AG04449 (cell line): ENCODE results near the gene C17orf107.
"Not testable (repeated sequence)": the region's sequence is repeated elsewhere in the genome, so short reads cannot be mapped to it uniquely, and the experiment has no call there.

ENCODE experiments used
- CTCF ChIA-PET: fragments of 350-600 bp; formaldehyde crosslinking; extraction: SDS; loops from one replicate; lab custom pipeline; 2021; ENCODE audit warnings: antibody characterized with exemption; lab: Yijun Ruan, JAX
- POLR2A ChIA-PET: fragments of 400-600, 350-600 bp; formaldehyde crosslinking; extraction: SDS; loops from one replicate; lab custom pipeline; 2020; ENCODE audit warnings: antibody characterized with exemption, inconsistent platforms; lab: Yijun Ruan, JAX
- DNase-seq: peaks from one replicate; pipeline ENCODE4 v3.0.0-alpha.2; 2010; ENCODE audit warnings: low read depth, low spot score
- H3K4me3 ChIP-seq: 2 replicates; pipeline ENCODE4 v1.5.1; 2011; ENCODE audit warnings: low read depth, mild to moderate bottlenecking, control low read depth, low read length
- CTCF ChIP-seq: IDR thresholded peaks from one replicate; pipeline ENCODE4 v1.5.1; 2011; ENCODE audit warnings: mild to moderate bottlenecking, moderate library complexity, low read length, control low read depth, inconsistent platforms; ENCODE audit not compliant: insufficient read depth; ENCODE audit errors: missing control alignments

C17orf107 gene

GRCh38 chr17:4859816-4860625, 39.3 kb upstream of the C17orf107 start:
- no peak for TF ChIP-seq CTCF
- ChIA-PET CTCF (interaction anchor here (1.0 to 2.2 kb wide), 5 partner anchors 10 to 73 kb away, joined by 3 to 10 read pairs (median 5); partner anchors contain the start of gene GLTPD2), POLR2A (interaction anchor here (0.7 kb wide), 1 partner anchor 10 kb away, joined by 3 read pairs; no protein-coding TSS in a partner anchor)
- no peak overlapping the region for H3K4me3 ChIP-seq
- no peak for DNase-seq

- CTCF ChIA-PET: interaction anchor here (1.1 to 2.2 kb wide), 4 partner anchors 21 to 74 kb away, joined by 4 to 10 read pairs (median 6); partner anchors contain the start of gene GLTPD2
- no peak for DNase-seq
- no peak for TF ChIP-seq CTCF
- POLR2A ChIA-PET: no interaction called here
- H3K4me3 ChIP-seq: no peak overlapping the region
Measured at GRCh38 chr17:4860651-4861050, 38.7 kb upstream of the C17orf107 start.

GRCh38 chr17:4861052-4861451, 38.3 kb upstream of the C17orf107 start:
- no peak for DNase-seq
- no peak for TF ChIP-seq CTCF
- POLR2A ChIA-PET: no interaction called here
- no peak overlapping the region for H3K4me3 ChIP-seq
- CTCF ChIA-PET: interaction anchor here (1.1 to 2.2 kb wide), 4 partner anchors 21 to 74 kb away, joined by 4 to 10 read pairs (median 6); partner anchors contain the start of gene GLTPD2

GRCh38 chr17:4862720-4863119, 36.6 kb upstream of the C17orf107 start:
- CTCF ChIA-PET: interaction anchor here (1.0 to 1.4 kb wide), 3 partner anchors 18 to 72 kb away, joined by 4 to 5 read pairs (median 5); no protein-coding TSS in a partner anchor

GRCh38 chr17:4863321-4863720, 36.0 kb upstream of the C17orf107 start:
- no peak overlapping the region for H3K4me3 ChIP-seq
- TF ChIP-seq CTCF: no peak
- POLR2A ChIA-PET: no interaction called here
- DNase-seq: no peak
- CTCF ChIA-PET: interaction anchor here (1.0 to 1.4 kb wide), 3 partner anchors 18 to 73 kb away, joined by 4 to 5 read pairs (median 5); no protein-coding TSS in a partner anchor

More at GRCh38 chr17:4862720-4863119, 36.6 kb upstream of the C17orf107 start:
- no peak for TF ChIP-seq CTCF
- no peak overlapping the region for H3K4me3 ChIP-seq
- DNase-seq: no peak
- POLR2A ChIA-PET: no interaction called here

GRCh38 chr17:4867535-4867934, 31.8 kb upstream of the C17orf107 start:
- H3K4me3 ChIP-seq, POLR2A ChIA-PET, DNase-seq: not testable (repeated sequence)
- CTCF ChIA-PET: interaction anchor here (1.1 kb wide), 1 partner anchor 77 kb away, joined by 4 read pairs; no protein-coding TSS in a partner anchor

GRCh38 chr17:4869058-4869998, 30.0 kb upstream of the C17orf107 start:
- H3K4me3 ChIP-seq, POLR2A ChIA-PET, DNase-seq: not testable (repeated sequence)
- CTCF ChIA-PET: interaction anchor here (1.2 to 1.6 kb wide), 3 partner anchors 11 to 81 kb away, joined by 4 to 6 read pairs (median 5); partner anchors contain the start of gene GLTPD2
